Ovary (tissue), 9 donors: ENCODE data around the gene PLVAP. TPM values are rescaled to one million over a fixed set of nuclear protein-coding genes. Genes with fewer than 3 reads are reported as not detected.

ENCODE experiments used
- DNase-seq, 5 donors: peaks; one replicate each; pipeline ENCODE4 v3.0.0-alpha.2; 2019 to 2020
- H3K27ac ChIP-seq, 2 donors: fragments of 200-600 bp; one replicate each; pipeline versions ENCODE4 v1.5.1 to v1.8.0; 2019 to 2022
- H3K27me3 ChIP-seq: fragments of 200-600 bp; one replicate; pipeline ENCODE4 v1.8.0; 2022
- H3K36me3 ChIP-seq: fragments of 200-600 bp; sonication (generic); one replicate; pipeline ENCODE4 v1.5.1; 2019
- H3K4me1 ChIP-seq: one replicate; pipeline ENCODE4 v1.8.1; 2013; ENCODE audit warnings: mild to moderate bottlenecking, moderate library complexity; ENCODE audit not compliant: insufficient read depth
- H3K4me3 ChIP-seq: fragments of 200-600 bp; sonication (generic); one replicate; pipeline ENCODE4 v1.5.1; 2017
- H3K9me3 ChIP-seq, 2 donors: fragments of 200-600 bp in 1 of 2; sonication (generic) in 1 of 2; one replicate each; pipeline versions ENCODE4 v1.5.1 to v1.8.1; 2013 to 2019; ENCODE audit warnings: mild to moderate bottlenecking in 1 of 2, moderate library complexity in 1 of 2
- EP300 ChIP-seq: sonication (generic); formaldehyde crosslinking; IDR thresholded peaks from one replicate; pipeline ENCODE4 v1.6.1; 2017; ENCODE audit warnings: antibody characterized with exemption
- POLR2A ChIP-seq: fragments of 450-650 bp; IDR thresholded peaks from one replicate; pipeline ENCODE4 v1.6.1; 2017; ENCODE audit warnings: antibody characterized with exemption, mild to moderate bottlenecking, moderate library complexity
- WGBS, 3 donors: extraction: QIAGEN DNeasy Blood & Tissue Kit in 1 of 3; methylation state at CpG; one replicate each; pipeline versions ENCODE4 v1.1.5 to v1.1.7; 2013 to 2017; 5-methylcytosine and 5-hydroxymethylcytosine counted together
- intact Hi-C, 4 donors: fragments of 100-400 bp; cut with DNase I; formaldehyde crosslinking; loops; one replicate each; pipeline versions ENCODE4 v1.11.0 to v1.15.1; 2022 to 2023
- polyA plus RNA-seq, 2 donors: library from polyadenylated mRNA; stranded (reverse); fragments of 200-250 nt in 1 of 2; fragments of 350-450 nt in 1 of 2; fragmentation: Illumina TruSeq in 1 of 2; extraction: RNeasy Lipid Tissue Mini Kit (QIAGEN cat#74804) in 1 of 2; gene quantifications; one replicate each; pipeline ENCODE4 v1.2.3, GENCODE V29; 2013 to 2014
- total RNA-seq, 7 donors: library from RNA; depleted of rRNA in 2 of 7; stranded (reverse); fragments of >200 nt in 2 of 7; fragmentation: NEBNext Ultra II Directional in 3 of 7; extraction: Animal tissue kit (Norgen Biotek cat#: 25700) in 3 of 7; gene quantifications; one replicate each; pipeline versions ENCODE4 v1.1.0 to v1.2.4, GENCODE V29; 2016 to 2023
- TF ChIP-seq, protein P1 (sequence below), 3 donors: fragments of 450-650 bp in 2 of 3; fragments of 200-600 bp in 1 of 3; IDR thresholded peaks; one replicate each; pipeline versions ENCODE4 v1.5.1 to v1.8.0; 2016 to 2022; ENCODE audit warnings: antibody characterized with exemption in 3 of 3, mild to moderate bottlenecking in 1 of 3
- donor health status: DM: no; HTN: no; CAD: no; lungs with moderate emphysema.
- donor health status: DM: no; HTN: no; CAD: no.
- donor health status: Bipolar disorder and iron deficiency.
- donor health status: DM: yes; HTN: yes; CAD: no.
- donor health status: DM: no; HTN: no; CAD: no.
- donor health status: DM: yes; HTN: yes; CAD: no.

The PLVAP gene
- total and polyA plus RNA-seq, 9 donors, result 2.0 to 22.7 (median 8.3) TPM

- Histone ChIP-seq H3K27me3 (no peaks in the 10 kb centered on the region), H3K27ac (peak overlapping the region; percentile 78 to 87), H3K4me3 (peak overlapping the region; percentile 57), H3K36me3 (no peaks in the 10 kb centered on the region), H3K9me3 (no peaks in the 10 kb centered on the region), H3K4me1 (peaks cover 17% of the 10 kb centered on the region)
- TF ChIP-seq EP300 (no peak), POLR2A (no peak)
- TF ChIP-seq, protein P1, sequence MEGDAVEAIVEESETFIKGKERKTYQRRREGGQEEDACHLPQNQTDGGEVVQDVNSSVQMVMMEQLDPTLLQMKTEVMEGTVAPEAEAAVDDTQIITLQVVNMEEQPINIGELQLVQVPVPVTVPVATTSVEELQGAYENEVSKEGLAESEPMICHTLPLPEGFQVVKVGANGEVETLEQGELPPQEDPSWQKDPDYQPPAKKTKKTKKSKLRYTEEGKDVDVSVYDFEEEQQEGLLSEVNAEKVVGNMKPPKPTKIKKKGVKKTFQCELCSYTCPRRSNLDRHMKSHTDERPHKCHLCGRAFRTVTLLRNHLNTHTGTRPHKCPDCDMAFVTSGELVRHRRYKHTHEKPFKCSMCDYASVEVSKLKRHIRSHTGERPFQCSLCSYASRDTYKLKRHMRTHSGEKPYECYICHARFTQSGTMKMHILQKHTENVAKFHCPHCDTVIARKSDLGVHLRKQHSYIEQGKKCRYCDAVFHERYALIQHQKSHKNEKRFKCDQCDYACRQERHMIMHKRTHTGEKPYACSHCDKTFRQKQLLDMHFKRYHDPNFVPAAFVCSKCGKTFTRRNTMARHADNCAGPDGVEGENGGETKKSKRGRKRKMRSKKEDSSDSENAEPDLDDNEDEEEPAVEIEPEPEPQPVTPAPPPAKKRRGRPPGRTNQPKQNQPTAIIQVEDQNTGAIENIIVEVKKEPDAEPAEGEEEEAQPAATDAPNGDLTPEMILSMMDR (IDR thresholded peaks at IDR 0.05), result no peak
- no peak for DNase-seq
- 33 to 59% (median 42%) methylated on average over 10 of the region's 10 CpGs for WGBS, 3 donors
- intact Hi-C loops, result no loop called here
Measured at GRCh38 chr19:17406046-17406886, 29.1 kb upstream of the PLVAP start.

GRCh38 chr19:17405250-17406045 is 28.3 kb upstream of the PLVAP start, which contains the start of gene BST2:
TSS of gene BST2 (minus strand) at chr19:17405630. CDS start at chr19:17405575, 55 bp downstream.
- peaks cover 17% of the 10 kb centered on the region for H3K4me1 ChIP-seq
- H3K36me3 ChIP-seq, result no peaks in the 10 kb centered on the region
- TF ChIP-seq EP300 (no peak), POLR2A (peak; percentile 69)
- WGBS, 3 donors, result 2 to 6% (median 4%) methylated on average over 18 of the region's 18 CpGs
- intact Hi-C loops, result no loop called here
- peak within 1 kb of the TSS; percentile 87 to 97 for H3K27ac ChIP-seq
- peak within 1 kb of the TSS; percentile 57 for H3K4me3 ChIP-seq
- DNase-seq, result peak; percentile 84 to 91 (median 88)
- no peaks in the 10 kb centered on the region for H3K9me3 ChIP-seq
- H3K27me3 ChIP-seq, result no peaks in the 10 kb centered on the region

DNA sequence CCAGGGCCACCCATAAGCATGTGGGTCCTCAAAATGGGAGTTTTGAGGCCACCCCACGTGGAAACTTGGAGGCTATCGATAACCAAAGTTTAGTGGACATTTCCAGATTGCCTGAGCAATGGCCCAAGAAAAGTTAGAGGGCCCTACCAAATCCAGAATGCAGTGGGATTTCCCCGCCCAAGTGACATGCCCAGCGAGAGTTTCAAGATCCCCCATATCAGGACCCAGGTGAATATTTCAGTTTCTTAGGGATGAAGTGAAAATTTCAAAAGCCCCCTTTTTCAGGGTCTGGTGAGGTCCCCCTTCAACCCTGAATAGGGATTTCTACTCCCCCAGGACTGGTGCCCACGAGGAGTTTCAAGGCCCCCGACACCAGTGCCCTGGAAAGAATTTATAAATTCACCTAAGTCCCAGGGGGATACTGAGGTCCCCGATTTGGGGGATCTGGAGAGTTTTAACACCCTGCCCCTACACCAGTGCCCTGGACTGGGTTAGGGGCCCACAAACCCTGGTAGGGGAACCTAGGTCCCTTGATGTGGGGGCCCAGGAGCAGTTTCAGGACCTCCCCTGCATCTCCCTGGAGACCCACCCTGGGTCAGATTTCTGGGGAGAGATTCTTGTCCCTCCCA is 27.6 kb upstream of the PLVAP start:
- TF ChIP-seq EP300, result no peak
- no peak for TF ChIP-seq POLR2A
- TF ChIP-seq, protein P1 (IDR thresholded peaks at IDR 0.05), result no peak
- Histone ChIP-seq H3K4me3 (peak overlapping the region; percentile 57), H3K9me3 (no peaks in the 10 kb centered on the region), H3K27me3 (no peaks in the 10 kb centered on the region), H3K36me3 (no peaks in the 10 kb centered on the region), H3K4me1 (peaks cover 17% of the 10 kb centered on the region), H3K27ac (peak overlapping the region; percentile 87 to 97)
- 1 to 17% (median 6%) methylated on average over 7 of the region's 7 CpGs for WGBS, 3 donors
- DNase-seq, result no peak
- intact Hi-C loops, result no loop called here

DNA sequence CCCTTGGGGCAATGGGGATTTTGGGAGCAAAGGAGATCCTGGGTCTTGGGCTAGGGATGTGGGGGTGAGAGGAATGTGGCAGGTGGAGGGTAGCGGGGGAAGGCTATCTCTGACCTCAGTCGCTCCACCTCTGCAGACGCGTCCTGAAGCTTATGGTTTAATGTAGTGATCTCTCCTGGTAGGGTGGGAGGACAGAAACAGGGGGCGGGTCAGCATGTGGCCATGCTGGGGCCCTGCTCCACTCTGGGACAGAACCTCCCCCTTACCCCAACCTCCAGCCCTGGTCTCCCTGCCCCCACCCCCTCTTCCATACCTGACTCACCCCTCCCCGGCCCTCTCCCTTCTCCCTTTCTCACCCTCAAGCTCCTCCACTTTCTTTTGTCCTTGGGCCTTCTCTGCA is 26.9 kb upstream of the PLVAP start:
- peak overlapping the region; percentile 87 to 97 for H3K27ac ChIP-seq

More for the DNA sequence above, 26.9 kb upstream of the PLVAP start:
- 6 to 17% (median 14%) methylated on average over 6 of the region's 6 CpGs for WGBS, 3 donors
- intact Hi-C loops, result no loop called here
- Histone ChIP-seq H3K36me3 (no peaks in the 10 kb centered on the region), H3K9me3 (no peaks in the 10 kb centered on the region), H3K4me3 (peak overlapping the region; percentile 57), H3K27me3 (no peaks in the 10 kb centered on the region), H3K4me1 (peaks cover 14% of the 10 kb centered on the region)
- DNase-seq, result peak in 1 of 5 donors; percentile 51
- no peak for TF ChIP-seq POLR2A
- TF ChIP-seq, protein P1 (IDR thresholded peaks at IDR 0.05), result no peak
- no peak for TF ChIP-seq EP300
